Fibroblast of pulmonary artery (primary cell): ENCODE results near the gene PHKA2.

Source experiments
- DNase-seq: peaks from one replicate; pipeline ENCODE4 v3.0.0-alpha.2; 2010; ENCODE audit warnings: low read depth
- H3K4me3 ChIP-seq: replicated peaks from 2 replicates; pipeline ENCODE4 v1.5.1; 2011; ENCODE audit warnings: low read depth, mild to moderate bottlenecking, control low read depth, low read length, moderate library complexity
- TF ChIP-seq, protein P1 (sequence below): IDR thresholded peaks from 2 replicates; pipeline ENCODE4 v1.5.1; 2011; ENCODE audit warnings: mild to moderate bottlenecking, control low read depth, low read length, inconsistent platforms; ENCODE audit errors: missing control alignments

The PHKA2 gene

DNA sequence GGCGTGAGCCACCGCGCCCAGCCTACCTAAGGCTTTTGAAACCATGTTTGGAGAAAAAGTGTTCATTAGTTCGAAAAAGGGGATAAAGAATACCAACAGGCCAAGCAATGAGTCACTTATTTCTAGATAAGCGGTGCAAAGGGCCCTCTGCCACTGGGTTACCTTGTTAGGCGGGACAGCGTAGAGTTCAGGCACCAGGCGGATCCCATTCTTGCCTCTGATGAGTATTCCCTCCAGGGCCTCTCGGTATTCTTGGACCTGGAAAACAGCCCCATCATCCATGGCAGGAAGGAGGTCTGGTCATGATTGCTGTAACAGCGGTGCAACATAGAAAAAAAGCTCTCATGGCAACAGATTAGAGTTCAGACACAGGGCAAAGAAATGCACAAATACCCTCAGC lies 48.0 kb downstream of the PHKA2 start:
- TF ChIP-seq, protein P1, sequence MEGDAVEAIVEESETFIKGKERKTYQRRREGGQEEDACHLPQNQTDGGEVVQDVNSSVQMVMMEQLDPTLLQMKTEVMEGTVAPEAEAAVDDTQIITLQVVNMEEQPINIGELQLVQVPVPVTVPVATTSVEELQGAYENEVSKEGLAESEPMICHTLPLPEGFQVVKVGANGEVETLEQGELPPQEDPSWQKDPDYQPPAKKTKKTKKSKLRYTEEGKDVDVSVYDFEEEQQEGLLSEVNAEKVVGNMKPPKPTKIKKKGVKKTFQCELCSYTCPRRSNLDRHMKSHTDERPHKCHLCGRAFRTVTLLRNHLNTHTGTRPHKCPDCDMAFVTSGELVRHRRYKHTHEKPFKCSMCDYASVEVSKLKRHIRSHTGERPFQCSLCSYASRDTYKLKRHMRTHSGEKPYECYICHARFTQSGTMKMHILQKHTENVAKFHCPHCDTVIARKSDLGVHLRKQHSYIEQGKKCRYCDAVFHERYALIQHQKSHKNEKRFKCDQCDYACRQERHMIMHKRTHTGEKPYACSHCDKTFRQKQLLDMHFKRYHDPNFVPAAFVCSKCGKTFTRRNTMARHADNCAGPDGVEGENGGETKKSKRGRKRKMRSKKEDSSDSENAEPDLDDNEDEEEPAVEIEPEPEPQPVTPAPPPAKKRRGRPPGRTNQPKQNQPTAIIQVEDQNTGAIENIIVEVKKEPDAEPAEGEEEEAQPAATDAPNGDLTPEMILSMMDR, result no peak
- H3K4me3 ChIP-seq, result no peak overlapping the region
- no peak for DNase-seq

DNA sequence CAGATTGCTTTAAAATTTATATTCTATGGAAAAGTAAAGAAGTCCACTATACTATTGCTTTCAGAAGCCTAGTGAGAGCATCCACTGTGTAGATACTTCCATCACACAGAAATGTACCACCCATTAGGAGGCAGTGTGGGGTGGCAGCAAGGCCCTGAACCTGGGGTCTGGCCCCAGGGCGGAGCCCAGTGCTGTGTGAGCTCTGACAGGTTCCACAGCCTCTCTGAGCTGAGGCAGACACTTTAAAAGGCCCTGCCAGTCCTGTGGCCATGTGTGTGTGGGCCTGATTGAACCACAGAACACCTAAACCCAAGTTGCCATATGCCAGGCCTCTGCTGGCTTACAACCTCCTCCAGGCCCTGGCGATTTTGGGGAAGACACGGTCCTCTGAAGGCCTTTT lies 49.2 kb downstream of the PHKA2 start:
- no peak overlapping the region for H3K4me3 ChIP-seq
- TF ChIP-seq, protein P1, result no peak
- no peak for DNase-seq

DNA sequence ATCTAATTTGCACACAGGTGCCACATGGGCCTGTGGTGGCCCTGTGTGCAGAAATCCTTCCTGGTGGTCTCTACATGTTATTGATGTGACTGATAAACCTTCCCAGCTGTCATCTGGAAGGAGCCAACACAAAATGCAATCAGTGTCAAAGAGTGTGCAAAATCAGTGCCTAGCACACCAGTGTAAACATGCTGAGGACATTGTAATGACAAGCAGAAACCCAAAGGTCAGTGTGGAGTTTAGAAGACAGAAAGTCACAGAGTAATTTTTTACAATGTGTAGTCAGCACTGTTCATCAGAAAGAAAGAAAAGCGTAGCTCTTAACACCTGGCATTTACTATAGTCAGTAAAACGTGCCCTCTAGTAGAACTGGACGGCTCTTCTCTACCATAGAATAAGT lies 50.3 kb downstream of the PHKA2 start:
- no peak for DNase-seq
- TF ChIP-seq, protein P1, result no peak

DNA sequence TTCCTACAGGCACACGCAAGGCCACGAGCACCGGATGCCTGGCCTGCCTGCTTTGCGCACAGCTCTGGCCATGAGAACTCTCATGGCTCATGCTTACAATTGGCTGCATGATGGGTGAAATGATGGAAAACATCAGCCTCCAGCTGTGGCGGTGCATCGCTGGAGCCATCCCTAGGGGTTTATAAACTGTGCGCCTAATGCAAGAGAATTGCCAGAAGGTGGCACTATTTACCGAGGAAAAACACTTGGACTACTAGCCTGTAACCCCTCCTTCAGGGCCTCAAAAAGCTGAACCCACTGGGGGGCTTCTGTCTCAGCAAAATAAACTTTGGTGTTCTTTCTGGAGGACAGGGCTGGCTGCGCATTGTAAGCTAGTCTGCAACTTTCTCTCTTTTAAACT lies 51.9 kb downstream of the PHKA2 start:
- TF ChIP-seq, protein P1, result peak; percentile 40
- peak; percentile 42 for DNase-seq
- H3K4me3 ChIP-seq, result no peak overlapping the region

More for the DNA sequence above, 50.3 kb downstream of the PHKA2 start:
- H3K4me3 ChIP-seq, result no peak overlapping the region

DNA sequence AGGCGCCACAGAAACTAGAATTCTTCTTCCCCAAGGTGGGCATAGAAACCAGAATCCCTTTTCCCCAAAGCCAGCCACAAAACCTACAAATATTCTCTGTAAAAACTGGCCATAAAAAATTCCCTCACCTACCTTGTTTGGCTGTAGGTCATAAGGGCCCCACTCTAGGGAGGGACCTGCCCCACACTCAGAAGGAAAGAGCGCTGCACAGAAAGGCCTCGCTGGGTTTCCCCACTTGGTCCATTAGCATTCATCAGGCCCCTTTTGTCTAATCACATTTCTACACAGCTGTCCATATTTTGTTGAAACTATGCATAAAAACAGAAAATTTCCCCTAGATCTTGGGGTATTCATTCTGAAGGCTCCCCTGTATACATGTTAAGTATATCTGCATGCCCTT lies 54.1 kb downstream of the PHKA2 start:
- TF ChIP-seq, protein P1, result no peak
- no peak overlapping the region for H3K4me3 ChIP-seq
- DNase-seq, result no peak

DNA sequence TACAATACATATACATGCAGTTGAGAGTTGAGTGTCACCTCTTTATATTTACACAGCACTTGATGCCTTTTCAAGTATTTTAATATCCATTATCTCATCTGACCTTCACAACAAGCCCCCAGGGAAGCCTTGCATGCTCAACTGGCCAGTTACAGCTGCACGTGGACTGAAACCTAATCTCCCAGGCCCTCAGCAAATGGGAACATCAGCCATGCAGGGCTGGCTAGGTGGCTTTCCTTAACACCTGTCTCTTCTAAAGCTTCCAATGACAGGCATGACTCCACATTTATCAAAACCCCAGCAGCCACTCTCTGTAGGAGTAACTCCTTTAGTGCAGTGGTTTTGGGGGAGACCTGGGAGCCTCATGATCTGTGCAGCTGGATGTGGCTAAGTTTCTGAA lies 56.4 kb downstream of the PHKA2 start:
- DNase-seq, result no peak
- H3K4me3 ChIP-seq, result no peak overlapping the region
- TF ChIP-seq, protein P1, result no peak

DNA sequence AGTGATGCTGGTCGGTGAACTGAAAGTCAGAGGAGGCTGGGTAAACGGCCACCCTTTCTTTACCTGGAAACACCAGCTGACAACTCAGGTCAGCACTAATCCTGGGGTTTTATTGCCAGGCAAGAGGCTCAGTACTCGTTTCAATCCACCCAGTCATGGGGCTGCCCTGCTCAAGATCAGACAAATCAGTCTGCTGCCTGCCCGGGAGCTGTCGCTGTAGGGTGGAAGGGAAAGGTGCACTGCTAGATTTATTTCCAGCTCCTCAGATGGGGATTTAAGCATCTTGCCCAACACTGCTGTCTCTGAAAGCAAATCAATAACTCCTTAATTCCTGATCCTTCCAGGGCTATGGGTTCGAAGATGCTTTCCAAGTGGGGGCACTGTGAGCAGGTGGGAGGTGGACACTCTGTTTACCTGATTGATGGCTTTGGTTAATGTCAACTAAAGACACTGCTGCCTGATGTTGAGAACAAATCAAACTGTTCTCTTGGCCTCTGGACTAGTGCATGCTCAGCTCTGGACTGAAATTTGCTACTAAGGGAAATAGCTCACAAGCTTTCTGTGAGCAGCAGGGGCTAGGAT lies 59.3 kb downstream of the PHKA2 start:
- TF ChIP-seq, protein P1, result no peak
- H3K4me3 ChIP-seq, result no peak overlapping the region
- DNase-seq, result no peak
